ENCODE measurements around the gene RAB9B. TPM values are rescaled to one million over a fixed set of nuclear protein-coding genes. Genes with fewer than 3 reads are reported as not detected.

The RAB9B gene
- total and polyA plus RNA-seq, 2 experiments from 2014 or later: 2.2 to 3.6 TPM

GRCh38 chrX:103789004-103789403 is 43.1 kb downstream of the RAB9B start:
- TF ChIP-seq EZH2 (IDR thresholded peaks at IDR 0.05; ENCODE audit: borderline replicate concordance) (no peak), EZH2phosphoT487 (IDR thresholded peaks at IDR 0.05; ENCODE audit: low read depth, severe bottlenecking, unreplicated experiment) (no peak), CTCF (IDR thresholded peaks at IDR 0.05; ENCODE audit: poor library complexity) (no peak)
- no peak overlapping the region for H3K4me2 ChIP-seq
- no peaks in the 10 kb centered on the region for H3K27me3 ChIP-seq
- no peaks in the 10 kb centered on the region for H3K36me3 ChIP-seq (replicated peaks; ENCODE audit: insufficient read depth, low read depth)
- H3K4me3 ChIP-seq: no peak overlapping the region
- H3K9me3 ChIP-seq (ENCODE audit: low read depth): no peaks in the 10 kb centered on the region
- H2AFZ ChIP-seq: no peak overlapping the region
- H3K79me2 ChIP-seq: no peaks in the 10 kb centered on the region
- H4K20me1 ChIP-seq (ENCODE audit: insufficient read depth, poor library complexity, severe bottlenecking): no peaks in the 10 kb centered on the region
- DNase-seq (ENCODE audit: low spot score): no peak
- no peaks in the 10 kb centered on the region for H3K4me1 ChIP-seq (ENCODE audit: insufficient read depth)
- H3K9me2 ChIP-seq (replicated peaks; ENCODE audit: insufficient read depth): no peaks in the 10 kb centered on the region
- H3K27ac ChIP-seq: no peak overlapping the region

- Histone ChIP-seq H3K4me2 (no peak overlapping the region), H3K27me3 (no peaks in the 10 kb centered on the region), H3K27ac (no peak overlapping the region), H2AFZ (no peak overlapping the region), H4K20me1 (ENCODE audit: insufficient read depth, poor library complexity, severe bottlenecking) (no peaks in the 10 kb centered on the region), H3K4me3 (no peak overlapping the region), H3K4me1 (ENCODE audit: insufficient read depth) (no peaks in the 10 kb centered on the region), H3K79me2 (no peaks in the 10 kb centered on the region), H3K36me3 (replicated peaks; ENCODE audit: insufficient read depth, low read depth) (no peaks in the 10 kb centered on the region), H3K9me3 (ENCODE audit: low read depth) (no peaks in the 10 kb centered on the region), H3K9me2 (replicated peaks; ENCODE audit: insufficient read depth) (no peaks in the 10 kb centered on the region)
- TF ChIP-seq CTCF (IDR thresholded peaks at IDR 0.05; ENCODE audit: poor library complexity): no peak
- no peak for TF ChIP-seq EZH2phosphoT487 (IDR thresholded peaks at IDR 0.05; ENCODE audit: low read depth, severe bottlenecking, unreplicated experiment)
- no peak for TF ChIP-seq EZH2 (IDR thresholded peaks at IDR 0.05; ENCODE audit: borderline replicate concordance)
- DNase-seq (ENCODE audit: low spot score): no peak
- WGBS (ENCODE audit: low lambda C conversion rate, missing lambda C conversion rate): 56% methylated on average over 2 of the region's 2 CpGs
Measured at GRCh38 chrX:103783971-103784370, 48.1 kb downstream of the RAB9B start.

- no peak for DNase-seq (ENCODE audit: low spot score)
- H3K4me1 ChIP-seq (ENCODE audit: insufficient read depth): no peaks in the 10 kb centered on the region
- H3K4me2 ChIP-seq: no peak overlapping the region
- H4K20me1 ChIP-seq (ENCODE audit: insufficient read depth, poor library complexity, severe bottlenecking): no peaks in the 10 kb centered on the region
- no peaks in the 10 kb centered on the region for H3K9me2 ChIP-seq (replicated peaks; ENCODE audit: insufficient read depth)
- 68% methylated on average over 3 of the region's 3 CpGs for WGBS (ENCODE audit: low lambda C conversion rate, missing lambda C conversion rate)
- no peaks in the 10 kb centered on the region for H3K36me3 ChIP-seq (replicated peaks; ENCODE audit: insufficient read depth, low read depth)
- no peak overlapping the region for H3K4me3 ChIP-seq
- no peaks in the 10 kb centered on the region for H3K27me3 ChIP-seq
- H3K9me3 ChIP-seq (ENCODE audit: low read depth): no peaks in the 10 kb centered on the region
- TF ChIP-seq CTCF (IDR thresholded peaks at IDR 0.05; ENCODE audit: poor library complexity) (no peak), EZH2 (IDR thresholded peaks at IDR 0.05; ENCODE audit: borderline replicate concordance) (no peak), EZH2phosphoT487 (IDR thresholded peaks at IDR 0.05; ENCODE audit: low read depth, severe bottlenecking, unreplicated experiment) (no peak)
- no peak overlapping the region for H3K27ac ChIP-seq
- no peaks in the 10 kb centered on the region for H3K79me2 ChIP-seq
- H2AFZ ChIP-seq: no peak overlapping the region
Measured at GRCh38 chrX:103783196-103783595, 48.9 kb downstream of the RAB9B start.

- H3K4me2 ChIP-seq: no peak overlapping the region
- H2AFZ ChIP-seq: no peak overlapping the region
- H3K27ac ChIP-seq: no peak overlapping the region
- H3K4me1 ChIP-seq (ENCODE audit: insufficient read depth): no peaks in the 10 kb centered on the region
- H3K9me3 ChIP-seq (ENCODE audit: low read depth): no peaks in the 10 kb centered on the region
- H4K20me1 ChIP-seq (ENCODE audit: insufficient read depth, poor library complexity, severe bottlenecking): no peaks in the 10 kb centered on the region
- TF ChIP-seq EZH2 (IDR thresholded peaks at IDR 0.05; ENCODE audit: borderline replicate concordance): no peak
- TF ChIP-seq EZH2phosphoT487 (IDR thresholded peaks at IDR 0.05; ENCODE audit: low read depth, severe bottlenecking, unreplicated experiment): no peak
- TF ChIP-seq CTCF (IDR thresholded peaks at IDR 0.05; ENCODE audit: poor library complexity): no peak
- no peak overlapping the region for H3K4me3 ChIP-seq
- DNase-seq (ENCODE audit: low spot score): no peak
- H3K79me2 ChIP-seq: no peaks in the 10 kb centered on the region
- H3K27me3 ChIP-seq: no peaks in the 10 kb centered on the region
- H3K36me3 ChIP-seq (replicated peaks; ENCODE audit: insufficient read depth, low read depth): no peaks in the 10 kb centered on the region
- 70% methylated on average over 3 of the region's 3 CpGs for WGBS (ENCODE audit: low lambda C conversion rate, missing lambda C conversion rate)
- no peaks in the 10 kb centered on the region for H3K9me2 ChIP-seq (replicated peaks; ENCODE audit: insufficient read depth)
Measured at GRCh38 chrX:103782640-103783039, 49.4 kb downstream of the RAB9B start.

Measured in hepatocyte (in vitro differentiated cells).